HCT116 (cell line): ENCODE data around the gene TDRD10. TPM values are rescaled to one million over a fixed set of nuclear protein-coding genes. Genes with fewer than 3 reads are reported as not detected.

ENCODE experiments used
- ATAC-seq: fragments of 200-7000 bp; cut with Tn5 transposase; 2 replicates; pipeline ENCODE4 v1.9.1; 2020; ENCODE audit warnings: mild to moderate bottlenecking, moderate library complexity
- BruUV-seq: library from RNA; stranded (reverse); fragments of 400-500 nt; replicated peaks from 2 replicates; lab custom pipeline; 2021; lab: Mats Ljungman, UMichigan
- CTCF ChIA-PET: fragments of 300-600 bp; sonication (Branson Sonifier 250); formaldehyde crosslinking; loops from one replicate; lab custom pipeline; 2021; ENCODE audit warnings: antibody characterized with exemption; lab: Charles Lee
- POLR2A ChIA-PET: fragments of 300-600, 350-600 bp; sonication (Branson Sonifier 250); formaldehyde crosslinking; loops from one replicate; lab custom pipeline; 2021; ENCODE audit warnings: antibody characterized with exemption; lab: Charles Lee
- RAD21 ChIA-PET, 2 experiments: fragments of 300-600 bp; sonication (Branson Sonifier 250); formaldehyde crosslinking; loops; one replicate each; lab custom pipeline; 2023; ENCODE audit warnings: low total read pairs in 2 of 2; ENCODE audit not compliant: uncharacterized antibody in 2 of 2, unreplicated experiment in 2 of 2, low non-redundant PET in 1 of 2; lab: Charles Lee
- DNase-seq: peaks from one replicate; pipeline ENCODE4 v3.0.0-alpha.2; 2010; ENCODE audit warnings: low read depth, low spot score
- H2AFZ ChIP-seq: fragments of 200-600 bp; shearing (Covaris generic), sonication (generic); 2 replicates; pipeline ENCODE4 v1.6.1; 2017; ENCODE audit warnings: low read depth, mixed run types, mixed read lengths, antibody characterized with exemption, low read length; ENCODE audit not compliant: poor library complexity, severe bottlenecking
- H3K27ac ChIP-seq: 2 replicates; pipeline ENCODE4 v1.5.1; 2012; ENCODE audit warnings: low read depth, low read length
- H3K27me3 ChIP-seq: fragments of 200-600 bp; sonication (generic); 2 replicates; pipeline ENCODE4 v1.6.1; 2016; ENCODE audit warnings: mixed run types, low read length, mixed read lengths; ENCODE audit not compliant: insufficient read depth
- H3K36me3 ChIP-seq, 2 experiments: fragments of 200-500 bp in 1 of 2; fragments of 200-600 bp in 1 of 2; sonication (Bioruptor generic) in 1 of 2; sonication (generic) in 1 of 2; 2 replicates each; pipeline versions ENCODE4 v1.5.1 to v1.6.1; 2014 to 2016; ENCODE audit warnings: low read length in 2 of 2, inconsistent platforms in 1 of 2, mixed read lengths in 1 of 2, mixed run types in 1 of 2; ENCODE audit not compliant: insufficient read depth in 2 of 2, control insufficient read depth in 1 of 2
- H3K4me1 ChIP-seq, 2 experiments: fragments of 200-600 bp in 1 of 2; sonication (generic) in 1 of 2; 2 replicates each; pipeline versions ENCODE4 v1.5.1 to v1.6.1; 2012 to 2017; ENCODE audit warnings: low read length in 2 of 2, inconsistent platforms in 1 of 2, mild to moderate bottlenecking in 1 of 2, mixed read lengths in 1 of 2, mixed run types in 1 of 2, moderate library complexity in 1 of 2; ENCODE audit not compliant: insufficient read depth in 2 of 2, control insufficient read depth in 1 of 2
- H3K4me2 ChIP-seq: fragments of 200-600 bp; sonication (generic); 2 replicates; pipeline ENCODE4 v1.6.1; 2017; ENCODE audit warnings: mixed run types, low read length, mixed read lengths
- H3K4me3 ChIP-seq, 2 experiments: fragments of 200-600 bp in 1 of 2; sonication (generic) in 1 of 2; replicated peaks in 1 of 2; 2 replicates each; pipeline ENCODE4 v1.5.1; 2011 to 2016; ENCODE audit warnings: low read length in 2 of 2, control low read depth in 1 of 2, low read depth in 1 of 2, mild to moderate bottlenecking in 1 of 2, mixed read lengths in 1 of 2, mixed run types in 1 of 2
- H3K79me2 ChIP-seq: fragments of 200-600 bp; sonication (generic); 2 replicates; pipeline ENCODE4 v1.6.1; 2017; ENCODE audit warnings: mild to moderate bottlenecking, mixed run types, low read length, moderate library complexity, mixed read lengths; ENCODE audit not compliant: insufficient read depth
- H3K9ac ChIP-seq: fragments of 200-600 bp; sonication (generic); 2 replicates; pipeline ENCODE4 v1.6.1; 2016; ENCODE audit warnings: low read length, mixed read lengths
- H3K9me2 ChIP-seq: fragments of 200-600 bp; sonication (generic), shearing (Covaris generic); 2 replicates; pipeline ENCODE4 v1.6.1; 2017; ENCODE audit warnings: mixed run types, mild to moderate bottlenecking, moderate library complexity; ENCODE audit not compliant: insufficient read depth
- H3K9me3 ChIP-seq, 2 experiments: fragments of 200-500 bp in 1 of 2; fragments of 200-600 bp in 1 of 2; sonication (Bioruptor generic) in 1 of 2; sonication (generic) in 1 of 2; 2 replicates each; pipeline ENCODE4 v1.6.1; 2014 to 2017; ENCODE audit warnings: low read length in 2 of 2, mixed read lengths in 2 of 2, inconsistent platforms in 1 of 2, low read depth in 1 of 2, mild to moderate bottlenecking in 1 of 2, mixed run types in 1 of 2, moderate library complexity in 1 of 2; ENCODE audit not compliant: control insufficient read depth in 1 of 2, insufficient read depth in 1 of 2
- H4K20me1 ChIP-seq: fragments of 200-600 bp; sonication (generic), shearing (Covaris generic); 2 replicates; pipeline ENCODE4 v1.6.1; 2017; ENCODE audit warnings: mixed run types, mild to moderate bottlenecking, moderate library complexity; ENCODE audit not compliant: insufficient read depth
- ATF3 ChIP-seq: IDR thresholded peaks from 2 replicates; pipeline ENCODE4 v1.6.1; 2012
- CEBPB ChIP-seq: IDR thresholded peaks from 2 replicates; pipeline ENCODE4 v1.6.1; 2012; ENCODE audit warnings: low read depth
- ELF1 ChIP-seq: IDR thresholded peaks from 2 replicates; pipeline ENCODE4 v1.6.1; 2012; ENCODE audit warnings: low read depth, borderline replicate concordance
- EZH2 ChIP-seq: fragments of 200-600 bp; sonication (generic); IDR thresholded peaks from 2 replicates; pipeline ENCODE4 v1.6.1; 2017; ENCODE audit warnings: antibody characterized with exemption, mixed run types
- EZH2phosphoT487 ChIP-seq: fragments of 200-600 bp; IDR thresholded peaks from 2 replicates; pipeline ENCODE4 v1.6.1; 2018; ENCODE audit warnings: antibody characterized with exemption, borderline replicate concordance
- JUND ChIP-seq: IDR thresholded peaks from 2 replicates; pipeline ENCODE4 v1.6.1; 2012
- MAX ChIP-seq: IDR thresholded peaks from 2 replicates; pipeline ENCODE4 v1.6.1; 2012
- POLR2A ChIP-seq: IDR thresholded peaks from 2 replicates; pipeline ENCODE4 v1.7.0; 2011; ENCODE audit warnings: borderline replicate concordance; ENCODE audit not compliant: insufficient read depth, insufficient read length; ENCODE audit errors: extremely low read depth
- RAD21 ChIP-seq: IDR thresholded peaks from 2 replicates; pipeline ENCODE4 v1.6.1; 2012; ENCODE audit warnings: low read depth, mild to moderate bottlenecking
- SRF ChIP-seq: IDR thresholded peaks from 2 replicates; pipeline ENCODE4 v1.6.1; 2012; ENCODE audit warnings: low read depth
- YY1 ChIP-seq: IDR thresholded peaks from 2 replicates; pipeline ENCODE4 v1.6.1; 2011; ENCODE audit warnings: low read length, low read depth, moderate library complexity, mild to moderate bottlenecking; ENCODE audit not compliant: insufficient replicate concordance; ENCODE audit errors: extremely low read depth
- ZNF274 ChIP-seq: fragments of 200-500 bp; sonication (Bioruptor generic); IDR thresholded peaks from 2 replicates; pipeline ENCODE4 v1.6.1; 2014; ENCODE audit warnings: mild to moderate bottlenecking, low read depth, low read length, inconsistent platforms
- intact Hi-C: fragments of 100-400 bp; cut with micrococcal nuclease; formaldehyde crosslinking; loops from 2 replicates; pipeline ENCODE4 v1.10.0; 2022
- total RNA-seq: library from RNA; stranded (reverse); gene quantifications from one replicate; pipeline ENCODE4 v1.2.1, GENCODE V29; 2021; ENCODE audit not compliant: unreplicated experiment

The TDRD10 gene
- total RNA-seq, 1 experiment from 2014 or later: not detected

- TF ChIP-seq JUND (no peak), YY1 (no peak), MAX (no peak), RAD21 (no peak), EZH2phosphoT487 (no peak), ZNF274 (no peak), ATF3 (no peak), POLR2A (no peak), CEBPB (no peak), SRF (no peak), ELF1 (no peak)
- Histone ChIP-seq H4K20me1 (no peaks in the 10 kb centered on the region), H3K27me3 (no peaks in the 10 kb centered on the region), H3K4me3 (no peak overlapping the region), H3K9me2 (no peaks in the 10 kb centered on the region), H3K4me1 (0 out of 4 replicates have a peak, but pooled peaks cover 0 to 3% of the 10 kb centered on the region in 2 experiments), H3K4me2 (no peak overlapping the region), H3K9me3 (no peaks in the 10 kb centered on the region), H3K36me3 (no peaks in the 10 kb centered on the region), H3K27ac (no peak overlapping the region), H3K9ac (no peak overlapping the region), H3K79me2 (no peaks in the 10 kb centered on the region), H2AFZ (no peak overlapping the region)
- no peak for DNase-seq
- intact Hi-C loops: no loop called here
- RAD21 ChIA-PET: interaction anchor here in 1 of 2 experiments (0.6 kb wide), 1 partner anchor 810 kb away, joined by 3 read pairs; no protein-coding TSS in a partner anchor
- no peak for ATAC-seq
- POLR2A ChIA-PET: no interaction called here
- no TSS peak for BruUV-seq
- CTCF ChIA-PET: no interaction called here
These were observed 12.1 kb downstream of the TDRD10 start for GRCh38 chr1:154514066-154514553.

- ChIA-PET RAD21 (no interaction called here), CTCF (no interaction called here), POLR2A (no interaction called here)
- H3K4me1 ChIP-seq: 0 out of 4 replicates have a peak, but pooled peaks cover 0 to 3% of the 10 kb centered on the region in 2 experiments
- H3K9ac ChIP-seq: no peak overlapping the region
- H2AFZ ChIP-seq: no peak overlapping the region
- no peaks in the 10 kb centered on the region for H3K79me2 ChIP-seq
- no peaks in the 10 kb centered on the region for H3K9me3 ChIP-seq
- no peak overlapping the region for H3K4me3 ChIP-seq
- H3K4me2 ChIP-seq: no peak overlapping the region
- intact Hi-C loops: no loop called here
- TF ChIP-seq POLR2A (no peak), MAX (no peak), SRF (no peak), EZH2phosphoT487 (no peak), ZNF274 (no peak), EZH2 (no peak)
- no peaks in the 10 kb centered on the region for H3K9me2 ChIP-seq
- H4K20me1 ChIP-seq: no peaks in the 10 kb centered on the region
- BruUV-seq: no TSS peak
- H3K27ac ChIP-seq: no peak overlapping the region
- DNase-seq (no peak), ATAC-seq (no peak)
- H3K27me3 ChIP-seq: no peaks in the 10 kb centered on the region
- H3K36me3 ChIP-seq: no peaks in the 10 kb centered on the region
These were observed 15.6 kb downstream of the TDRD10 start for GRCh38 chr1:154517661-154518060.
